GM19438 (cell line): ENCODE data around the gene NEMP2.

ENCODE experiments used
- ATAC-seq: cut with Tn5 transposase; IDR thresholded peaks from one replicate; pipeline ENCODE4 v1.9.1; 2021; ENCODE audit warnings: low read depth; ENCODE audit not compliant: unreplicated experiment

Gene NEMP2, protein sequence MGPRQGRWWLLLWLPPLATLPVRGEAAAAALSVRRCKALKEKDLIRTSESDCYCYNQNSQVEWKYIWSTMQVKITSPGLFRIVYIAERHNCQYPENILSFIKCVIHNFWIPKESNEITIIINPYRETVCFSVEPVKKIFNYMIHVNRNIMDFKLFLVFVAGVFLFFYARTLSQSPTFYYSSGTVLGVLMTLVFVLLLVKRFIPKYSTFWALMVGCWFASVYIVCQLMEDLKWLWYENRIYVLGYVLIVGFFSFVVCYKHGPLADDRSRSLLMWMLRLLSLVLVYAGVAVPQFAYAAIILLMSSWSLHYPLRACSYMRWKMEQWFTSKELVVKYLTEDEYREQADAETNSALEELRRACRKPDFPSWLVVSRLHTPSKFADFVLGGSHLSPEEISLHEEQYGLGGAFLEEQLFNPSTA

DNA sequence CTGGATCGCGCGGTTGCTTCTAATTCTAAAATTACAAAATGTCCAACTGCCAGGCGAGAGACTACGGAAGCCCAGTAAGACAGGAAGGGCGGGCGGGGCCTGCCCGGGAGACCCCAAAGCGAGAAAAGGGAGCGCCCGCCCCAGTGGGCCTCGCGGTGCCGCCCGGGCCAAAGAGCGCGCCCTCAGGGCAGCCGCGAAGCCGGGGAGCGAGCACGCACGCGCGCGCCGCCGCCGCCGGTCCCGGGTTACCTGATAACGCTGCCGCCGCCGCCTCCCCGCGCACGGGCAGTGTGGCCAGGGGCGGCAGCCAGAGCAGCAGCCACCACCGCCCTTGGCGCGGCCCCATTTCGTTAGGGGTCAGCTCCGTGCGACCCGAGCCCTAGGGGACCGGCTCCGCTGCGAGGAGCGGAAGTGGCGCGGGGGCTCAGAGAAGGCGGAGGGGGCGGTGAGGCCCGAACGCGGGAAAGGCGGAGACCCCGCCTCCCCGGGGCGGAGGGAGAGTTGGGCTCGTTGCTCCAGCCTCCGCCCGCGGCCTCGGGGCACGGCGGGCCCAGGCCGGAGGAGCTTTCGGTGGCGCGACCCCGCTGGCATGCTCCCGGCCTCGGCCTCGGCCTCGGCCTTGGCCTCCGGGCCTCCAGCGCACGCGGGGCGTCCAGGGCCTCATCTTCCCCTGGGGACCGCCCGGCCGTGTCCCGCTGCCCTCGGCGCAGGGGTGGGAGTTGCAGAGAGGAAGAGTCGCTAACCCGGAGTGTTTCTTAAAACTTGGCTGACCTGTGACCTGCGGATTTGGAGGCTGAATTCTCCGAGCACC, at the start of gene NEMP2:
Gene NEMP2 (minus strand): TSS at position 413 of the 811 bp plus-strand sequence. CDS start 67 bp downstream, at position 346.
- peak; percentile 56 for ATAC-seq

GRCh38 chr2:190583507-190584337, 49.2 kb upstream of the NEMP2 start:
- ATAC-seq = peak; percentile 69

- ATAC-seq = peak; percentile 40
Observed at GRCh38 chr2:190582736-190583506, 48.4 kb upstream of the NEMP2 start.

DNA sequence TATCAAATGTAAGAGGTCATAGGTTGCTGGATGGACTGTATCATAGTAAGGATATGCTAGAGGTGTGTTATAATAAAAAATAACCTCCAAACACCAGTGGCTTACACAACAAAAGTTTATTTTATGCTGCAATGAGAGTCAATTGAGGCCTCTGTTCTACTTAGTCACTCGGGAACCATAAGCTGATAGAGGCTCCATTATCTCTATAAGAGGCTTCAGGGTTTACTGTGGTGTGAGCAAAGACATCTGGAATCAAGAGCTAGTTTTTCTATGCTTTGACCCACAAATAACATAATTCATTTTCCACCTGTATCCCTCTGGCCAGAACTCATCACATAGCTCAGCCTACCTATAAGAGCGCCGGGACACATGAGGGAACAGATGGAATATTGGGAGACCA, 47.5 kb upstream of the NEMP2 start:
- ATAC-seq = no peak

DNA sequence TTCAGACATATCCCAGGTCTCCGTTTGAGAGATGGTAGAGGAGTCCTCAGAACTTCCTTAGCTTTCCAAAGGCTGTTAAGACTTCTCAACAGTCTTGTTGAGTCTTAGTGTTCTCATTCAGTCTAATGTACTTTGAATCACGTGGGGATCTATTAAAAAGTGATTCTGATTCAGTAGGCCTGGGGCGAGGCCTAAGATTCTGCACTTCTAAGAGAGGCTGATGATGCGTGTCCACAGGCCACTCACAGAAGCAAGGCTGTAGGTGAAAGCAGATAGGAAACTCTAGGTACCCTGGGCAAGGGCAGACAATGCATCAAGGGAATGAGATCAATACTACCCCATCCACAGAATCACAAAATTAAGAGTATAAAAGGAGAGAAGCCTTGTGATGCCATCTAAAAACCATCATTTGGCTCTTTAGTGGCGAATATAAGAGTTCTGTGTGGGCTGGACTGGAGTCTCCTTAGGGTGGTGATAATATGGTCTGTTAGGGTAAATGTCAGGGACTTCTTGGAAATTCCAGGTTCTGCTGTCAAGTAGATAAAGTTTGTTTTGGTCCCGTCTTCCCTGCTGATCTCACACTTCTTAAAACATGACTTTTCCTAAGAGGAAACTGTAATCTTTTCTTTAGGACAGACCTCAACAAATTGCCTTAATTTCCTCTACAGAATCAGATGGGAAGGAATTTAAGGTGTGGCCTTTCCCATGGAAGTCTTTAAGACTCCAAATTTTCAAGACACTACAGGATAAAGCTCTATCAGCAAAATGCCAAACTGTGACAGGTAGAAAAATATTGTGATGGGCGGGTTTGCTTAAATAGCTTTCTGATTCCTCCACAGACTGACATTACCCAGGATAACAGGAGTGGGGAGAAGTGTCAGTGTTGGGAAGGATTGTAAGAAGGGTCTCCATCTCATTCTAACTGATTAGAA, 45.7 kb upstream of the NEMP2 start:
- ATAC-seq = no peak

- no peak for ATAC-seq
Observed at GRCh38 chr2:190579058-190579410, 44.5 kb upstream of the NEMP2 start.

GRCh38 chr2:190578158-190579057, 43.9 kb upstream of the NEMP2 start:
- no peak for ATAC-seq

GRCh38 chr2:190576573-190576972, 42.1 kb upstream of the NEMP2 start:
- ATAC-seq = no peak

DNA sequence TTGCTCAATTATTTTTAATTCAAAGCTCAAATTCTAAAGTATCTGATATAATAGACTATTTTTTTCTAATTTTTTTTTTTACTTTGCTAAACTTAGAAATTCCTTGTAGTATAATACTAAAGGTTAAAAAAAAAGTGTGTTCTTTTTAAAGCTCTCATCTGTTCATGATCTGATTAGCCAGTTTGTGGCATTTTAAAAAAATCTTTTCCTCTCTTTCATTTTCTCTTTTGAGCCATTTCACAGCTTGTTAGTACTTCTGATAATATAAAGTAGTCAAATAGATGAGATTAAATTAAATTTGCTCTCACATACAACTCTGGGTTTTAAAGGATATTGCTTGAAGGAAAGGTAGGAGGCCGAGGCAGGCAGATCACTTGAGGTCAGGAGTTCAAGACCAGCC, 40.7 kb upstream of the NEMP2 start:
- ATAC-seq = no peak

- ATAC-seq = no peak
Observed at GRCh38 chr2:190574169-190574568, 39.6 kb upstream of the NEMP2 start.

GRCh38 chr2:190572246-190572645, 37.7 kb upstream of the NEMP2 start:
- ATAC-seq = no peak

DNA sequence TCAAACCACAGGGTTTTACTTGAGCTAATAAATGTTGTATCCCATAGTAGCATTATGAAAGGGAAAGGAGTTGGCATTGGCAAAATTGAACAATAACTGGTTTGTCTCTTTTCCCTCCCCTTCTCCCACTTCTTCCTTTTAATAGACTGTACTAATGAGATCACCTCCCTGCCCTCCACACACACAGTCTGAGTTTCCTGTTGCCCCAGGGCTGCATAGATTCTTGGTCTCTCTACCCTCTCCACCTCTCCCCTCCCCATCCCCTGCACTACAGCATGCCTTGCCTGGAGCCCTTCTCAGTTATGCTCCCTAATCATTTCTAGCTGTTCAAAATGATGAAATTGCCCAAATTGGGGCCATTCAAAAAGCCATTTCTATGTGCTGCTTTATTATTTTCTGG, 37.2 kb upstream of the NEMP2 start:
- ATAC-seq = no peak

DNA sequence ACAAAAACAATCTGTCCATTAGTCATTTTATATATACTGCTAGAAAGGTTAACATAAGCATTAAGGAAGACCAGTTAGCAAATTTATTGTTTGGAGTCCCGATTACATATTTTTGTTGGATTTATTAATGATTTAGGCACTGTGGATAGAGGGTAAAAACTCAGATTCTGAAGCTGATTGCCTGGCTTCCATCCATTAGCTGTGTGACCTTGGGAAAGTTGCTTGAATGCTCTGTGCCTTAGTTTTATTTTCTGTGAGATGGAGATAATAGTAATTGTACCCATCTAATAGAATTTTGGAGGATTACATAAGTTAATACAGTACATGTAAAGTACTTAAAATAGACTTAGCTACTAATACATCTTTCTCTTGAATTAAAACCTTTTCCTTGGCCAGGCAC, 36.3 kb upstream of the NEMP2 start:
- no peak for ATAC-seq

DNA sequence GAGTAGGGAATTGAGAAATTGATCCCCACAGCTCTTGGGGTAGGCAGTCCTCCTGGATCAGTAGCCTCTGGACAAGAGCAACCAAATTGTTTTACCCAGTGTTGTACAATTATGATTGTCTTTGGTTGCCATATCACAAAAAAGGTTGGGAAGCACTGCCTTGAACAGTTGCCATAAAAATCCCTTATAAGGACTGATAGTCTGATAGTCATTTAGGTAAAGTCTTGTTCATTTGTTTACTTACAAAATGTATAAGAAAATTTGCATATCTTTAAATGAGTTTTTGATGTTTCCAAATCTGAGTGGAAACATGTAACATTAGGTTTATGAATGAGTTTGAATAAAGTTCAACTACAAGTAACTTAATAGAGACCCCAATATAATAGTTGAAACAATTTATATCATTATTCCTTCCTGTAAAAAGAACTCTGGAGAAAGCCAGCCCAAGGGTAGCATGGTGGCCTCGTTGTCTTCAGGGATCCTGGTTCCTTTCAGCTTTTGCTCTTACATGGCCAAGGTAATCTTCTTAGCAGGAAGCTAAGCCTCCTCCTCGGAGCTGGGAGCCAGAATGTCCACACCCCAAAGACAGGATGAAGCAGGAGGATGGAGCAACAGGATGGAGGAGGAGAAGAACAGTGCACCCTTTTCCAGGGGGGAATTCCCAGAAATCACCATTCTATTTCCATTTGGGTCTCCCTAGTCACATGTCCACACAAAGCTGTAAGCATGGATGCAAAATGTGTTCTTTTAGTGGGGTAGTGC, 35.7 kb upstream of the NEMP2 start:
- ATAC-seq = no peak

DNA sequence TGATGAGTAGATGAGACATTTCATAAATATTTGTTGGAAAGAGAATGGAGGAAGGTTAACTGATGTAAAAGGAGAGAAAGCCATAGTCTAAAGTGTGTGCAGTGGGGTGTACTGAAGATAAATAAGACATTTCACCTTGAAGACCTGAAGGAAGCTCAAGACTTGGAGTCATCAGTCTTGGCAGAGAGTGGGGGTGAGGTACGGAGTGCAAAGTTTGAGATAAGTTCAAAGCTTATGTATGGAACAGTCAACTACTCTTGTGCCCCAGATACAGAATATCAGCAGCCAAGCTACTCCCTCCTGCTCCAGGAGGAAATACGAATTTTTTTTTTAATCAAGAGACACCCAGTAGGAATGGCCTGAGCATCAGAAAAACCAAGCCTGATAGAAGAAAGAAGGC, 30.3 kb upstream of the NEMP2 start:
- ATAC-seq = no peak

GRCh38 chr2:190563646-190564045, 29.1 kb upstream of the NEMP2 start:
- ATAC-seq = no peak

GRCh38 chr2:190563109-190563508, 28.6 kb upstream of the NEMP2 start:
- no peak for ATAC-seq
